Activated naive CD8-positive, alpha-beta T cell treated with anti-CD3 and anti-CD28 coated beads, Interleukin-2, amount 10 ng/mL, durations not matched to agents 7 days and 5 days (primary cell): ENCODE data around the gene RAD51AP2. TPM values are rescaled to one million over a fixed set of nuclear protein-coding genes. Genes with fewer than 3 reads are reported as not detected.
"Not testable (repeated sequence)": the region's sequence is repeated elsewhere in the genome, so short reads cannot be mapped to it uniquely, and the experiment has no call there.

Experiments used
- ATAC-seq: fragments of 150-1000 bp; cut with Tn5 transposase; one replicate; pipeline ENCODE4 v1.10.0; 2021; ENCODE audit warnings: low read depth, moderate library complexity
- POLR2A ChIA-PET: fragments of 350-600 bp; sonication (Branson Sonifier 250); formaldehyde crosslinking; loops from one replicate; lab custom pipeline; 2021; ENCODE audit warnings: antibody characterized with exemption; lab: Charles Lee
- DNase-seq: peaks from one replicate; pipeline ENCODE4 v3.0.0; 2021
- H3K27ac Mint-ChIP-seq: one replicate; pipeline ENCODE4 v1.8.0; 2022; ENCODE audit warnings: mild to moderate bottlenecking, mixed read lengths
- H3K27me3 Mint-ChIP-seq: one replicate; pipeline ENCODE4 v1.8.0; 2022; ENCODE audit warnings: mild to moderate bottlenecking, moderate library complexity, mixed read lengths
- H3K36me3 Mint-ChIP-seq: one replicate; pipeline ENCODE4 v1.8.0; 2021; ENCODE audit warnings: mild to moderate bottlenecking, mixed read lengths
- H3K4me1 Mint-ChIP-seq: one replicate; pipeline ENCODE4 v1.8.0; 2021; ENCODE audit warnings: mixed read lengths
- H3K4me3 Mint-ChIP-seq: one replicate; pipeline ENCODE4 v1.8.0; 2022; ENCODE audit warnings: mild to moderate bottlenecking, moderate library complexity, mixed read lengths
- H3K9me3 Mint-ChIP-seq: one replicate; pipeline ENCODE4 v1.8.0; 2021; ENCODE audit warnings: mixed read lengths
- total RNA-seq, 2 experiments: library from RNA; stranded (reverse); gene quantifications; one replicate each; pipeline ENCODE4 v1.2.3, GENCODE V29; 2021

RAD51AP2 gene
- total RNA-seq, 2 experiments from 2014 or later = not detected

DNA sequence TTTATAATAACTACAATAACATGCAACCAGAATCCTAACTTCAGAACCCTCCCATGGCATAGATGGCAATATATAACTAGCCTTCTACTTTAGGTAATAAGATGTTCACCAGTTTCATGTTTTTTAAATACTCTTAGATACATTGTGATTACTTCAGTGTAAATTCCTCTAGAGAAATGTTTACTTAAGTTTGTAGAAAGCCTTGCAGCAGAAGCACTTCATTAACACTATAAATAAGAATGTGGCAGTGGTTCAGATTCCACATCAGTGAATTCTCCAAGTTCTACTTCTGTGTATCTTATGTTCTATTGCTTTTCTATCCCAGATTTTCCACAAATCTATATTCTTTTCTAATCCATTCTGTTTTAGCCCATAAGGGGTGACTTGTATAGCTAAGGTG, 1.2 kb upstream of the RAD51AP2 start:
- DNase-seq (no peak), ATAC-seq (no peak)
- Mint-ChIP-seq H3K9me3 (no peaks in the 10 kb centered on the region), H3K27ac (no peak overlapping the region), H3K27me3 (peaks cover 25% of the 10 kb centered on the region), H3K4me3 (no peak overlapping the region), H3K36me3 (no peaks in the 10 kb centered on the region), H3K4me1 (no peaks in the 10 kb centered on the region)
- POLR2A ChIA-PET = no interaction called here

DNA sequence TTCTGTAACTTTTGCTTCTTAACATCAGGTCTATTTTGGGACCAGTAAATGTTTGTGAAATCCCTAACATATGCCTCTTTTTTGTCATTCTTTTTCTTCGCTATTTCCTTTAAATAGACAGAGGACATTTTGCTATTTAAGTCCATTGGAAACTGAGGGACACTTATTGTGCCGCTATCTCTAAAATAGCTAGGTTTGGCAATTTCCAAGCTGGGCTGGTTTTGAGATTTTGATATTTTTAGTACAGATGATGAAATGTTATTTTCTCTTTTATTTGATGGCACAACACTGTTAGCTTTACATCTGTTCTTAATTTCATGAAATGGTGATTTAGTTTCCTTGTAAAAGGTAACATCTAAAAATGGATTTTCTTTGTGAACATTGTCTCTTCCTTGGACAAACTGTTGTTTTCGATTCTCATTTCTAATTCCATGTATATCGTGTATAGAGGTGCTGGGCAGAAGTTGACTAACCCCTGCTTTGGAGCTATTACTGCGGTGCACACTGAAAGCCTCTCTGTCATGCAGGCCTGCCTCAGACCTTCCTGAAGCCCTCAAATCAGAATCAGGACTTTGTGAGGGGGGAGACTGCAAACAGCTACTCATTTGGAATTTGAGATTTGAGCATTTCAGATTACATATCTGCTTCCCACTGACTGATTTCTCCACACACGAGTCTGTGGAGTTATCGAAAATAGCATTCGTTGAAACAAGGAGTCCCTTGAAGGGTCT, 594 bp downstream of the RAD51AP2 start:
- no peaks in the 10 kb centered on the region for H3K9me3 Mint-ChIP-seq
- DNase-seq (no peak), ATAC-seq (no peak)
- H3K4me3 Mint-ChIP-seq = no peak overlapping the region
- H3K27me3 Mint-ChIP-seq = peaks cover 25% of the 10 kb centered on the region
- POLR2A ChIA-PET = no interaction called here
- no peaks in the 10 kb centered on the region for H3K36me3 Mint-ChIP-seq
- H3K4me1 Mint-ChIP-seq = no peaks in the 10 kb centered on the region
- no peak overlapping the region for H3K27ac Mint-ChIP-seq

DNA sequence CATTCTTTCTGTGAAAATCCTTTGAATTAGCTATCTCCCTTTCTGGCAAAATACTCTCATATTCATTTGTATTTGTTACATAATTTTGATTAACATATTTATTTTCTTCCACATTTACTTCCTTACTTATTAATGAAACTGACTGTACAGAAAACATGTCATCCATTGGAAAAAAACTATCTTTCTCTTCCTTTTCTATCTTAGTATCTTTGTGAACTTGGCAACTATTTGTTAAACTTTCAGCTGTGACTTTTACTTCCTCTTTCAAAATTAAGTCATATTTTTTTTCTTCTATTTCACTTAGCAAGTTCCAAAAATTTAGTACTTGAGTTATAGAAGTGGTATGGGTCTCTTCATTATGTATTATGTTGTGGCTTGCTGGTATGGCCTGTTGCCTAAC, 2.6 kb downstream of the RAD51AP2 start:
- POLR2A ChIA-PET = no interaction called here
- ATAC-seq (no peak), DNase-seq (no peak)
- H3K9me3 Mint-ChIP-seq = no peaks in the 10 kb centered on the region
- H3K27ac Mint-ChIP-seq = no peak overlapping the region
- H3K4me1 Mint-ChIP-seq = no peaks in the 10 kb centered on the region
- peaks cover 22% of the 10 kb centered on the region for H3K27me3 Mint-ChIP-seq
- H3K4me3 Mint-ChIP-seq = no peak overlapping the region
- no peaks in the 10 kb centered on the region for H3K36me3 Mint-ChIP-seq

DNA sequence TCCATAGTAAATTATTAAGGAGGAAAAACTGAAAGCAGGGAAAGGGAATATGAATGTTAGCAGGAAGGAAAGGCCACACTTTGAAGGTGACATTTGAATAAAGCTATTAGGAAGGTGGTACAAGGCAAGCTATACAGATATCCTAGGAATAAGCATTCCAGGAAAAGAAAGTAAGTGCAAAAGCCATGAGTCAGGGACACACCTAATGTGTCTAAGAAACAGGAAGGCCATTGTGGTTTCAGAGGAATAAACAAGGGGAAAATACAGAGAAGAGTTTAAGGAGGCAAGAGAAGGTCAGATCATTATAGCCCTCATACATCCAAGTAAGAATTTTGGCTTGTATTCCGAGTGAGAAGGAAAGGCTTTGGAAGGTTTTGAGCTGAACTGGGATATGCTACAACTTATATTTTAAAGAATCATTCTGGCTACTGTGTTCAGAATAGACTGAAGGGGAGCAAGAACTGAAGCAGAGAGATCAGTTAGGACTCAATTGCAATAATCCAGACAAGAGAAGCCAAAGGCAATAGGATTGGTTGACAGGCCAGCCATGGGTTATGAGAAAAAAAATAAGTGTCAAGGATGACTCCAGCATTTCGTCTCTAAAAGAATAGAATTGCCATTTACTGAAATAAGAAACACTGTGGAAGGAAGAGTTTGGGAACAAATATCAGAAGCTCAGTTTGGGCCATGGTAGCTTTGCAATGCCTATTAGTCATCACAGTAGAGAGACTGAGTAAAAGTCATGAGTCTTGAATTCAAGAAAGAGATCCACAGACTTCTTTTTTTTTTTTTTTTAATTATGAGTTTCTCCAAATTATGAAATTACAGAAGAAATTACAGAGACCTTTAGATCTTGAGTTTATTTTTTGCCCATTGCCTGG, 11.3 kb downstream of the RAD51AP2 start:
- H3K4me1 Mint-ChIP-seq = no peaks in the 10 kb centered on the region
- H3K4me3 Mint-ChIP-seq = no peak overlapping the region
- H3K9me3 Mint-ChIP-seq = no peaks in the 10 kb centered on the region
- no peaks in the 10 kb centered on the region for H3K36me3 Mint-ChIP-seq
- POLR2A ChIA-PET = no interaction called here
- no peak overlapping the region for H3K27ac Mint-ChIP-seq
- H3K27me3 Mint-ChIP-seq = no peaks in the 10 kb centered on the region
- ATAC-seq (no peak), DNase-seq (no peak)

DNA sequence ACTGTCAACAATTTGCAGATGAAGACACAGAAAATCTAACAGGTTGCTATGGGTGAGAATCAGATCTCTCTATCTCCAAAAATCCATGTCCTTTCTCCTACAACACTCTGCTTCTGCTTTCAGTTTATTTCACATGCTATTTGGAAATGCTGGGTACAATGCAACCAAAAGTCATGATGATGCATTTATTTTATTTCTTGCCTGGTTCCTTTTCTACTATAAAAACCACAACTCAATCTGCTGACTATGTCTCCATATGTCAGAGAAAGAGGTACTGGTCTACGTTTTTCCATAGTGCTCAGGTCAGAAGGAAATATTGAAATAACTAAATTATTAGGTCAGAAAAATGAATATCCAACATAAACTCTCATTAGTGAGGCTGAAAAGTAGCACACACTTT, 20.5 kb downstream of the RAD51AP2 start:
- H3K27me3 Mint-ChIP-seq = no peaks in the 10 kb centered on the region
- H3K36me3 Mint-ChIP-seq = no peaks in the 10 kb centered on the region
- POLR2A ChIA-PET = no interaction called here
- H3K9me3 Mint-ChIP-seq = no peaks in the 10 kb centered on the region
- H3K4me3 Mint-ChIP-seq = no peak overlapping the region
- DNase-seq (no peak), ATAC-seq (no peak)
- H3K4me1 Mint-ChIP-seq = no peaks in the 10 kb centered on the region
- no peak overlapping the region for H3K27ac Mint-ChIP-seq

DNA sequence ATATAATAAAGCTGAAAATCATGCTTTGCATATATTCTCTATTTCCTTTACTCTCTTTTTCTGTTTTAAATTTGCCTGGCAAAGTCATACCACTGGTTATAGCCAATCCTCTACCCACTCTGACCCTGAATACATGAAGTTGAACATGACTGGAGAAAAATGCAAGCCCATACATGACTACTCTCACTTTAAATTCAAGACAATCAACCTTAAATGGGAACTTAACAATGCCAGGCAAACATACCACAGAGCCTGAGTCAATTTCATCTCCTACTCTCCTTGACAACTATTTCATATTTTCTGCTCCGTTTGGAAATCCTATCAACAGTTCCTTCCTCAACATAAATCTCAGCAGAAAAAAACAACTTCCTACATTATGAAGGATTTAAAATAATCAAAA, 22.6 kb downstream of the RAD51AP2 start:
- DNase-seq (no peak), ATAC-seq (no peak)
- POLR2A ChIA-PET = no interaction called here
- Mint-ChIP-seq H3K4me3 (no peak overlapping the region), H3K27me3 (no peaks in the 10 kb centered on the region), H3K9me3 (no peaks in the 10 kb centered on the region), H3K4me1 (no peaks in the 10 kb centered on the region), H3K27ac (no peak overlapping the region), H3K36me3 (no peaks in the 10 kb centered on the region)

DNA sequence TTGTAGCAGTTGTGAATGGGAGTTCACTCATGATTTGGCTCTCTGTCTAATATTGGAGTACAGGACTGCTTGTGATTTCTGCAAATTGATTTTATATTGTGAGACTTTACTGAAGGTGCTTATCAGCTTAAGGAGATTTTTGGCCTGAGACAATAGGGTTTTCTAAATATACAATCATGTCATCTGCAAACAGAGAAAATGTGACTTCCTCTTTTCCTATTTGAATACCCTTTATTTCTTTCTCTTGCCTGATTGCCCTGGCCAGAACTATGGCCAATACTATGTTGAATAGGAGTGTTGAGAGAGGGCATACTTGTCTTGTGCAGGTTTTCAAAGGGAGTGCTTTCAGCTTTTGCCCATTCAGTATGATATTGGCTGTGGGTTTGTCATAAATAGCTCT, 28.1 kb downstream of the RAD51AP2 start:
- H3K4me3 Mint-ChIP-seq, ATAC-seq, H3K36me3 Mint-ChIP-seq, DNase-seq, POLR2A ChIA-PET, H3K27ac Mint-ChIP-seq, H3K9me3 Mint-ChIP-seq, H3K4me1 Mint-ChIP-seq, H3K27me3 Mint-ChIP-seq: not testable (repeated sequence)

DNA sequence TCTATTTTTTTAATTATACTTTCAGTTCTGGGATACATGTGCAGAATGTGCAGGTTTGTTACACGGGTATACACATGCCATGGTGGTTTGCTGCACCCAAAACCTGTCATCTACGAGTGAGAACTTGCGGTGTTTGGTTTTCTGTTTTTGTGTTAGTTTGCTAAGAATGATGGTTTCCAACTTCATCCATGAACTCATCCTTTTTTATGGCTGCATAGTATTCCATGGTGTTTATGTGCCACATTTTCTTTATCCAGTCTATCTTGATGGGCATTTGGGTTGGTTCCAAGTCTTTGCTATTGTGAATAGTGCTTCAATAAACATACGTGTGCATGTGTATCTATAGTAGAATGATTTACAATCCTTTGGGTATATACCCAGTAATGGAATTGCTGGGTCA, 29.6 kb downstream of the RAD51AP2 start:
- H3K4me3 Mint-ChIP-seq, H3K9me3 Mint-ChIP-seq, H3K4me1 Mint-ChIP-seq, ATAC-seq, H3K27ac Mint-ChIP-seq, H3K36me3 Mint-ChIP-seq, DNase-seq, POLR2A ChIA-PET, H3K27me3 Mint-ChIP-seq: not testable (repeated sequence)

DNA sequence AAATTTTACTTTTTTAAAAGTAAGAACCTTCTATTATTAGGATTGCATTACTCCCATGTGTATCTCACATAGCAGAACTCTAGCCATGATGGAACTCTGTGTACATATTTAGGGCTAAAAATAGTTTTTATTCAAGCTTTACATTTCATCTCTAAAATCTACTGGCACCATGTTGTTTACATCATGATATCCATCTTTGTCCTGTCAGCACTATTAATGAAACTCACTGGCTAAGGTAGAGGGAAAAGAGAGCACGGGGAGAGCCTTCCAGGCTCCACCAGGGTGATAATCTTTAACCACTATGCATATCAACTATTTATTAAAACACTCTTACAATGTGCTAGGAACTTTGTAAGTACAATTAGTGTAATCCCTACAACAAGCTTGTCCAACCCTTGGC, 34.7 kb downstream of the RAD51AP2 start:
- no peaks in the 10 kb centered on the region for H3K4me1 Mint-ChIP-seq
- H3K9me3 Mint-ChIP-seq = no peaks in the 10 kb centered on the region
- POLR2A ChIA-PET = no interaction called here
- no peak overlapping the region for H3K27ac Mint-ChIP-seq
- no peak for DNase-seq
- H3K27me3 Mint-ChIP-seq = no peaks in the 10 kb centered on the region
- H3K36me3 Mint-ChIP-seq = no peaks in the 10 kb centered on the region
- ATAC-seq = no peak
- H3K4me3 Mint-ChIP-seq = no peak overlapping the region

DNA sequence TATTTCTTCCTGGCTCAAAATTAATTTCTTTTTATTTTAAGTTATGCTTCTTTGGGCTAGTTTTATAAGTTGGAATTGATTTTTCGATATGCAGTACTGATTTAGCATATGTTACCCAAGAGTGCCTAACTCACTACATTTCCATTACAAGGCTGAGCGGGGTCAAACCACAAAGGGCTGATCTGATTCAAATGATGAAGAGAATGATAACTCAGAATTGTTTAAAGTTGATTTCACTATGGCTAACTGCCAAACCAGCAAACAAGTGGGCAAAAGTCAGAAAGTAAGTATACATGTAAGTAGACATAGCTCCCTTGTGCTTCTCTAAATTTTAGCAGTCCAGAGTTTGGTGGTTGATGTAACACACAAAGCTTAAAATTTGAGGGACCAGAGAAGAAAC, 35.6 kb downstream of the RAD51AP2 start:
- Mint-ChIP-seq H3K4me1 (no peaks in the 10 kb centered on the region), H3K36me3 (no peaks in the 10 kb centered on the region), H3K4me3 (no peak overlapping the region), H3K27me3 (no peaks in the 10 kb centered on the region), H3K27ac (no peak overlapping the region), H3K9me3 (no peaks in the 10 kb centered on the region)
- POLR2A ChIA-PET = no interaction called here
- DNase-seq = no peak
- ATAC-seq = no peak

DNA sequence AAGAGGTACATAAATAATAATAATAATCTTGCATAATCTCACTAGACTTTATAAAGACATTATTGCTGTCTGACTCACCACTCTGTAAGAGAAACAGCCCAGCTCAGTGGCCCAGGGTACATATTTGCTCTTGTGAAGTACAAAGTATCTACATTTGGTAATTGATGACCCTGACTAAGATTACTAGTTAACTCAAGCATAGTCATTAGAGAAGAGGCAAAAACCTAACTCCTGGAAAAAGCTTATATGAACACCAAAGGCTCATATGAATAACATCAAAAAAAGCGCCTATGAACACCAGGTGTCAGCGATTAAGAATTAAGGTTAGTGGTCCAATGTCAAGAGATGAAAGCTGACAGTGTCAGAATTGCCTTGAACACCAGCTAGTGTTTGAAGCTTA, 38.4 kb downstream of the RAD51AP2 start:
- H3K36me3 Mint-ChIP-seq = no peaks in the 10 kb centered on the region
- H3K9me3 Mint-ChIP-seq = no peaks in the 10 kb centered on the region
- no peak overlapping the region for H3K4me3 Mint-ChIP-seq
- no peak overlapping the region for H3K27ac Mint-ChIP-seq
- ATAC-seq = no peak
- H3K27me3 Mint-ChIP-seq = no peaks in the 10 kb centered on the region
- DNase-seq = no peak
- POLR2A ChIA-PET = no interaction called here
- no peaks in the 10 kb centered on the region for H3K4me1 Mint-ChIP-seq

DNA sequence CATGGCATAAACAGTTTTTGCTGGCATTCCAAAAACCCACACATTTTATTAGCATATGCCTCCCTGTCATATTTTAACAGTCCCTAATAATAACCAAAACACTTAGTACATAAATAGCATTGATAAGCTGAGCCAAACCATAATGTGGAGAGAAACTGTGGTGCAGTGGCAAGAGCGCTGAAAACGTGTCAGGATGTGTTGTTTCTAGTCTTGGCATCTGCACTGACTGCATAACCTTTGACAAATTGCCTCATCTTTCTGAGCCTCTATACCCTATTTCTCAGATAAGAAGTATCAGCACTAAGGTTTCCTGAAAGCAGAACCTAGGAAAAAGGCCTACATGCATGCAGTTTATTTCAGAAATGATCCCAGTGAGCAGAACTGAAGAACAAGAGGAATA, 41.4 kb downstream of the RAD51AP2 start:
- Mint-ChIP-seq H3K4me1 (no peaks in the 10 kb centered on the region), H3K9me3 (peaks cover 1% of the 10 kb centered on the region), H3K4me3 (no peak overlapping the region), H3K36me3 (no peaks in the 10 kb centered on the region), H3K27ac (no peak overlapping the region), H3K27me3 (no peaks in the 10 kb centered on the region)
- POLR2A ChIA-PET = no interaction called here
- DNase-seq (no peak), ATAC-seq (no peak)

DNA sequence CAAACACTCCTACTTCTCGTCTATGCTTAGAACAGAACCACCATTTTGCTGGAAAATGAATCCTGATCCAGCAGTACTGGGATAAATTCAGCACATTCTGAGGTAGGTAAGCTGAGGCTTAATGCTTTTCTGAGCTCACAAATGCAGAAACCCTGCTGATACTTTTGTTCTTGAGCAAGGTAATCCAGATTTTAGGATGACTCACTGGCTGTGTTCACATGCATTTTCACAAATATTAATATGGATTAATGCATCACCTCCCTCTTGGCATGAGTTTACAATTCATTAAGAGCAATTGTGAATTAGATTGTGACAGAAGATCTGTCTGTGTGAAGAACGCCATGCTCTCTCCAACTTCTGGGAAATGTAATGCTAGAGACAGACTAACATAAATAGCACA, 42.2 kb downstream of the RAD51AP2 start:
- no peak overlapping the region for H3K27ac Mint-ChIP-seq
- ATAC-seq (no peak), DNase-seq (no peak)
- H3K27me3 Mint-ChIP-seq = no peaks in the 10 kb centered on the region
- H3K4me3 Mint-ChIP-seq = no peak overlapping the region
- POLR2A ChIA-PET = no interaction called here
- no peaks in the 10 kb centered on the region for H3K36me3 Mint-ChIP-seq
- H3K9me3 Mint-ChIP-seq = peaks cover 1% of the 10 kb centered on the region
- no peaks in the 10 kb centered on the region for H3K4me1 Mint-ChIP-seq

DNA sequence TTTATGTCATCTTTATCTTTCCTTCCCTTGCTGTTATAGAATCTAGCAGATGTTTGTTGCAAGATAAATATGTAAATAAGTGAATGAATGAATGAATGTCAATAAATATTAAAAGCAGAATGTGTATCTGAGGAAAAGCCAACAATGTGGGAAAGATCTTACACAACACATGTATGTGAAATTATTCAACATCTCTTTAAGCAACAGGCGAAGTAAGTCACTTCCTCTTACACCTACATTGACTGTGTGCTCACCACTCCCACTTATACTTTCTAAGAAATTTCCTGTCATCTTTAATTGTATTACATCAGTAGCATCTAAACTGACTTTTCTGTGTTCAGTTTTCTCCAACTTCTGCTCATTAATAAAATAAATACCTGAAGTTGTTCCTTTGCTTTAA, 43.0 kb downstream of the RAD51AP2 start:
- H3K27ac Mint-ChIP-seq = no peak overlapping the region
- H3K9me3 Mint-ChIP-seq = peaks cover 1% of the 10 kb centered on the region
- POLR2A ChIA-PET = no interaction called here
- no peak for ATAC-seq
- H3K36me3 Mint-ChIP-seq = no peaks in the 10 kb centered on the region
- no peaks in the 10 kb centered on the region for H3K27me3 Mint-ChIP-seq
- H3K4me1 Mint-ChIP-seq = no peaks in the 10 kb centered on the region
- no peak overlapping the region for H3K4me3 Mint-ChIP-seq
- no peak for DNase-seq
